ENCODE data around the gene ZNF225.

DNA sequence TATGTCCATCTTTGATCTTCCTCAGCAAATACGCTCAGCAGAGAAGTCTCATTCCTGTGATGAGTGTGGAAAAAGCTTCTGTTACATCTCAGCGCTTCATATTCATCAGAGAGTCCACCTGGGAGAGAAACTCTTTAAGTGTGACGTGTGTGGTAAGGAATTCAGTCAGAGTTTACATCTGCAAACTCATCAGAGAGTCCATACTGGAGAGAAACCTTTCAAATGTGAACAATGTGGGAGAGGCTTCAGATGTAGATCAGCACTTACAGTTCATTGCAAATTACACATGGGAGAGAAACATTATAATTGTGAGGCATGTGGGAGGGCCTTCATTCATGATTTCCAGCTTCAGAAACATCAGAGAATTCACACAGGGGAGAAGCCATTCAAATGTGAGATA, 46.9 kb upstream of the ZNF225 start:
- no peak for TF ChIP-seq LEF1 (IDR thresholded peaks at IDR 0.05; ENCODE audit: borderline replicate concordance)
- no peak for TF ChIP-seq NFRKB (IDR thresholded peaks at IDR 0.05)
- no peak for TF ChIP-seq ELF4 (IDR thresholded peaks at IDR 0.05)
- no peak for TF ChIP-seq HDGF (IDR thresholded peaks at IDR 0.05; ENCODE audit: borderline replicate concordance)
- no peak for TF ChIP-seq FOXM1 (IDR thresholded peaks at IDR 0.05; ENCODE audit: borderline replicate concordance)
- TF ChIP-seq SUZ12 (IDR thresholded peaks at IDR 0.05) = no peak
- no peak for TF ChIP-seq BHLHE40 (IDR thresholded peaks at IDR 0.05; ENCODE audit: borderline replicate concordance)
- TF ChIP-seq L3MBTL2 (conservative IDR thresholded peaks at IDR 0.05) = no peak
- TF ChIP-seq FOXA1 (IDR thresholded peaks at IDR 0.05) = no peak
- no peak for TF ChIP-seq SP1 (IDR thresholded peaks at IDR 0.05)
